Measurements from ENCODE around the gene RND2. TPM values are rescaled to one million over a fixed set of nuclear protein-coding genes. Genes with fewer than 3 reads are reported as not detected.

Gene RND2, protein sequence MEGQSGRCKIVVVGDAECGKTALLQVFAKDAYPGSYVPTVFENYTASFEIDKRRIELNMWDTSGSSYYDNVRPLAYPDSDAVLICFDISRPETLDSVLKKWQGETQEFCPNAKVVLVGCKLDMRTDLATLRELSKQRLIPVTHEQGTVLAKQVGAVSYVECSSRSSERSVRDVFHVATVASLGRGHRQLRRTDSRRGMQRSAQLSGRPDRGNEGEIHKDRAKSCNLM
- not detected for total RNA-seq

DNA sequence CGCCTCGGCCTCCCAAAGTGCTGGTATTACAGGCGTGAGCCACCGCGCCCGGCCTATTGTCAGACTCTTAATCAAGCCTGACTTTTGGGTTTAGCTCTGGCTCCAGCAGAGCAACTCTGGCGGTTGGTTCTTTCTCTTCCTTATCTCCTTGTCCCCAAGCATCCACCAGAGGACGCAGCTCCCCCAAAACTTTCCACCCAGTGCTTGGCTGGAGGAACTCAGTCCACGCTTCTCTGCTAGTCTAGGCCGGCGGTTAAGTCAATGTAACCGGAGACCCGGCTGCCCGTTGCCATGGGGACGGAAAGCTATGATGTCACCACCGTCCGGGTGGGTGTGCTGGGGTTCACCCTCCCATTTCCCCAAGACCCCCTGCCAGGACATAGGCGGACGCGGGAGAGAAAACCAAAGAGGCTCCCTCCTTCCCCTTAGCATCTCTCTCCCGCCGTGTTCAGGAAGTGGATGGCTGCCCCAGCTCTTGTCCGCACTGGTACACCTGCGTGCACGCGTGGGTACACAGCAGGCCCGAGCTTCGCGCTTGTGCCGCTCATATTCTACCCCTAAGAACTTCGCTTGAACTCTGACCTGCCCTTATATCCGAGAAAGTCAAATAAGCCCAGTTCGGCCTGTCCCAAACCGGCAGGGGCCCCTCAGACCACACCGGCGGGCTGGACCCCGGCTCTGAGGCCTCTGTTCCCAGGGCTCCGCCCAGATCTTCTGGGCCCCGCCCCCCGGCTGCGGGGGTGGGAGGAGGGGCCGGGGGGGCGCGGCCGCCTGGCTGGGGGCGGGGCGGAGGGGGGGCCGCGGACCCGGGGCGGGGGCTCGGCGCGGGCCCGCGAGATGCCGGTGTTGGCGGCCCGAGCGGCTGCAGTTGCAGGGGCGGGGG, at the start of gene RND2:
Gene RND2 (plus strand): TSS at position 825 of the 883 bp plus-strand sequence. CDS start 117 bp downstream, outside the sequence.

DNA sequence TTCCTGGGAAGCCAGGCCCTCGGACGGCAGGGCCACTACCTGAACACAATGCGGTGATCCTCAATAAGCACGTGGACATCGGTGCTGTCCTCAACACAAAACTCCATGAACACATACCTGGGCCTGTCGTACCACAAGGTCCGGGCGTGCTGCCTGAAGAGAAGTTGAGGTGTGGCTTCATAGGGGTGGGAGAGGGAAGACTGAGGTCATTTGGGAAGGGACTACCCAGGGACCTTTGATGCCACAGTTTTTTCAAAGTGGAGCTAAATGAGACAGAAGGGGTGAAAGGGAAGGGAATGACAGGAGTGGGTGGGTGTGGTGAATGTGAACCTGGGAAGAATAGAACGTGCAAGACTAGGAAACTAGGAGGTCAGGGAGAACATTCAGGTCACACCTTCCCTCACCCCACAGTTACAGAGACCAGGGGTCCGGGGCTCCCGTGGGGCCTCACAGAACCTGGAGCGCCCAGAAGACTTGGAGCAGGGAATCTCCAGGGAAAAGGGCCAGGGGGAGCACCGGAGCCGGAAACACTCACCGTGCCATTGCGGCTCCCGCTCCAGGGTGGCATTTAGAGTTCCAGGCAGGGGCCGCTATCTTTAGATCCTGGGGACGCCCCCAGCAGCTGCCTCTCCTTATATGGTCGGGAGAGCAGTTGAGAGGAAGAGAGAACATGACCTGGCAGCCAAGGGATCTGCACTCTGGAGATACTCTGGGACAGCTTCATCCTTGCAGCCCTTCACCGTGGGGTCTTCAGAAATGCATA, 45.3 kb upstream of the RND2 start, which contains the start of gene PTGES3L:
Gene PTGES3L (minus strand): TSS at position 570 of the 763 bp plus-strand sequence. CDS start 27 bp downstream, at position 543.

DNA sequence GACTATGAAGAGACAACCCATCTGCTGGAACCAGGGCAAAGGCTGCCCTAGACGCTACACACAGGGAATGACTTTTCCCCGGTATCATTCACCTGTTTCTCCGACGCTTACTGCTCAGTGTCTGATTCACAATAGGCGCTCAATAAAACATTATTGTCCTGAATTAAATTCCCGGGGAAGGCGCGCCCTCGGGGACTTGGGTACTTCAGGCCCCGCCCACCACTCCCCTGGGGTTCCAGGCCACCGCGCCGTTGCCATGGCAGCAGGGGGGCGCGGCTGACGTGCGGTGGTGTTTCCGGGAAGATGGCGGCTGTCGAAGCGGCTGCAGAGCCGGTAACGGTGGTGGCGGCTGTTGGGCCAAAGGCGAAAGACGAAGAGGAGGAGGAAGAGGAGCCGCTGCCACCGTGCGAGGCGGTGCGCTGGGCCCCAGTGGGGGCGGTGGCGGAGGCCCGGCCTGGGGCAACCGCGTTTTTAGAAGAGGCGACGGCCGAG, 44.7 kb upstream of the RND2 start, which contains the start of gene RUNDC1:
Gene RUNDC1 (plus strand): TSS at position 292 of the 492 bp plus-strand sequence. CDS start 12 bp downstream, at position 304.

DNA sequence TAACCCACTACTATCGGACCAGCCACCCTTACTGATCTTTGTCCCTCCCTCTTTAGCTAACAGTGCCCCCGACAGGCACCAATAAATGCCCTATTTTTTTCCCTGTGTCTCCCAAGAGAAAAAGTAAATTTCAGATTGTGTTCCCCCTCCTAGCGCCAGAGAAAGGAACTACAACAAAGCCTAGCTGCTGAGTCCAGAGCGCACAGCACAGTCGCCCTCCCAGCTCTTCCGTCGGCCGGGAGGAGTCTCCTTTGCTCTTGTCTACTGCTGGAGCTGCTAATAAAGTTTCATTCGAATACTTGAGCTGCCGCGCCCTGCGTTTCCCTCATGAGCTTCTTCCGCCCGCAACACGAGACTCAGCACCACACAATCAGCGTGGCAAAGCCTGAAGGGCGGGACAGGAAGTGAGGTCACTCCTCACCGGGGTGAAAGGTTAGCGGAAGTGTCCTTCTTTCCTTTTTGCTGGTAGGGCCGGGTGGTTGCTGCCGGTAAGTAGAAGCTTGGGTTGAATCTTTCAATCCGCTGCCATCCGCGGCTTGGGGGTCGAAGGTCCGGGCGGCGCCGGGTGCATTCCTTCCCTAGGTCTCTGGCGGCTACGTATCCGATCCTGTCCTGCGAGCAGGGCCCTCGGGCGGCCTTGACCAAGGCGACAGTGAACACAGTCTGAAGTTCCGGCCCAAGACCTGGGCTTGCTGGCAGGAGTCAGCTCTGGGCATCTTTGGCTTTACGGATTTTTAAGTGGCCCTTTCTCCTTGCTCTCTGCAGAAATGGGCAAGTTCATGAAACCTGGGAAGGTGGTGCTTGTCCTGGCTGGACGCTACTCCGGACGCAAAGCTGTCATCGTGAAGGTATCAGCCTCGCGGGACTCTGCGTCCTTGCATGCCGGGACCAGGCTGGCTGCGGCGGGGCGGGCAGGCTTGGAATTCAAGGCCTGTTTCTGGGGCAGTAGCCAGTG, 26.8 kb upstream of the RND2 start, which contains the start of gene RPL27:
Gene RPL27 (plus strand): TSS at position 436 of the 955 bp plus-strand sequence. CDS start 332 bp downstream, at position 768.

DNA sequence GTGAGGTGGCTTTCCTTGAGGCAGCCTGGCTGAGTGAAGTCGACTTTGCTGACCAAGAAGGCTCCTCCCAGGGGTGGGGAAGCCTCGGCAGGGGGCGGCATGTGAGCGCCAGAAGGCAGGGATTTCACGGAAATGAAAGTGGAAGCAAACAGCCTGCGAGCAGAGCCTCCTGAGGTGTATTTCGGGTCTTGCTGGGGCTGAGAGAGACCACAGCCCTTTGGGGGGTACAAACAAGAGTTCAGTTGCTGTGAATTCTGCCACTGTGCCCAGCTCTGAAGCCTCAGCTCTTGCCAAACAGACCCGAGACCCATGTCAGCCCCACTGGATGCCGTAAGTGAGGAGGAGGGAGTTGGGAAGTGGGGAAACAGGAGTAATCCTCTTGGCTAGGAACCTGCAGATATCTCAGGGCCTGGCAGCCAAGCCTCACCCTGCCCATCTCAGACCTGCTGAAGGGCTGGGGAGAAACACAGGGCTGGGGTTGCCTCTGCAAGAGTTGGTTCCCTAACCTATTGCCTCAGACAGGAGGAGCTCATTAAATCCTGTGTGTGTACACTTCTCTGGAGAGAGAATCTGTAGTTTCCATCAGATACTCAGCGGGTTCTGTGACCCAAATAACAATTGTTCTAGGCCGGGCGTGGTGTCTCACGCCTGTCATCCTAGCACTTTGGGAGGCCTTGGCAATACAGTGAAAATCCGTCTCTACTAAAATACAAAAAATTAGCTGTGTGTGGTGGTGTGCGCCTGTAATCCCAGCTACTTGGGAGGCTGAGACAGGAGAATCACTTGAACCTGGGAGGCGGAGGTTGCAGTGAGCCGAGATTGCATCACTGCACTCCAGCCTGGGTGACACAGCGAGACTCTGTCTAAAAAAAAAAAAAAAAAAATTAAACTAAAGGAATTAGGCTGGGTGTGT, 18.1 kb upstream of the RND2 start, which contains the start of gene IFI35:
Gene IFI35 (plus strand): TSS at position 146 of the 913 bp plus-strand sequence. CDS start 164 bp downstream, at position 310.

DNA sequence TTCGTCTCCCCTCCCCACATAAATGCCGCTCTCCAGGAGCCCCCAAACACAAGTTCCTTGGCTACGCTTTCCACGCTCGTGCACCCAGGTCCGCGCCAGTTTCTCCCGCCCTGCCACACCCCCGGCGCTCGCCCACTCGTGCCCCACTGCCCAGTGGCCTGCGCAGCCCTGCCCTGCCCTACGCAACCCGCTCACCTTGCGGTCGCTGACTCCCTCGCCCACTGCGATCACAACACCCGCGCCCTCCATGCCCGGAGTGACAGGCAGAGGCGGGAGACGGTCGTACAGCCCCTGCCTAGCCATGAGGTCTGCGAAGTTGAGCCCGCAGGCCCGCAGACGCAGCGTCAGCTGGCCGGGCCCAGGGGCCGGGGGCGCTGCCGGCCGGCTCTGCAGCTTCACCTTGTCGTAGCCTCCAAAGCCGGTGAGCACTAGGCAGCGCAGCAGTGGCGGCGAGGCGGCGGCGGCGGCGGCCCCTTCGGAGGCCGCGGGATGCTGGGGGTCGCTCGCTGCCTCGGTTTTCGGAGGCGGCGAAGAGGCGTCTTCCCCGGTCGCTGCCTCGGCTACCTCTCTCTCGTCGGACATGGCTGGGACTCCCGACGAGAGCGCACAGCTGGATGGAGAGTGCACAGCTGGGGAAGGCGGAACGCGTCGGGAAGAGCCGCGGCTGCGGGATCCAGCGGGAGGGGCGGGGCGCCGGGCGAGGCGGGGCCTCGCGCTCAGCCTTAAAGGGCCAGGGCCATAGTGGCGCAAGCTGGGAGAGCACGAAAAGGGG, 3.1 kb upstream of the RND2 start, which contains the start of gene VAT1:
Gene VAT1 (minus strand): TSS at position 645 of the 772 bp plus-strand sequence. CDS start 63 bp downstream, at position 582.

Other genes with a start within 250 kb of the RND2 start
- under 1 TPM; 0.08 to 0.26 TPM for gene WNK4, start 244.6 kb upstream of the RND2 start, total RNA-seq
- 10 to 100 TPM; 37.4 to 40.4 TPM for gene COA3, start 226.5 kb upstream of the RND2 start, total RNA-seq
- under 1 TPM in 1 of 2 experiments, not detected in 1; 0.20 TPM for gene CNTD1, start 226.4 kb upstream of the RND2 start, total RNA-seq
- 10 to 100 TPM; 83.5 to 93.9 TPM for gene BECN1, start 200.9 kb upstream of the RND2 start, total RNA-seq
- 10 to 100 TPM; 94.2 to 94.6 TPM for gene PSME3, start 191.8 kb upstream of the RND2 start, total RNA-seq
- gene AOC2, start 180.7 kb upstream of the RND2 start, total RNA-seq, result 1 to 10 TPM; 1.1 to 1.2 TPM
- under 1 TPM; 0.12 to 0.45 TPM for gene AOC3, start 174.0 kb upstream of the RND2 start, total RNA-seq
- gene G6PC1, start 124.4 kb upstream of the RND2 start, total RNA-seq, result not detected
- gene AARSD1, start 60.8 kb upstream of the RND2 start, total RNA-seq, result 10 to 100 TPM; 32.5 to 37.3 TPM
- under 1 TPM; 0.26 to 0.38 TPM for gene PTGES3L, start 45.2 kb upstream of the RND2 start, total RNA-seq
- 10 to 100 TPM; 15.6 to 15.7 TPM for gene RUNDC1, start 44.7 kb upstream of the RND2 start, total RNA-seq
- gene RPL27, start 26.8 kb upstream of the RND2 start, total RNA-seq, result 1,000 to 10,000 TPM; 1,393 to 1,409 TPM
- 10 to 100 TPM; 61.5 to 67.3 TPM for gene IFI35, start 18.4 kb upstream of the RND2 start, total RNA-seq
- 10 to 100 TPM; 18.0 to 19.8 TPM for gene VAT1, start 2.8 kb upstream of the RND2 start, total RNA-seq
- 10 to 100 TPM; 45.9 to 50.7 TPM for gene BRCA1, start 100.1 kb downstream of the RND2 start, total RNA-seq
- 10 to 100 TPM; 58.7 to 59.5 TPM for gene NBR1, start 146.0 kb downstream of the RND2 start, total RNA-seq
- 10 to 100 TPM; 15.1 to 15.6 TPM for gene TMEM106A, start 186.6 kb downstream of the RND2 start, total RNA-seq
- gene CCDC200, start 203.4 kb downstream of the RND2 start, total RNA-seq, result not detected
- 1,000 to 10,000 TPM; 4,966 to 7,703 TPM for gene RNU2-1, start 208.7 kb downstream of the RND2 start, total RNA-seq

Data from activated naive CD4-positive, alpha-beta T cell treated with anti-CD3 and anti-CD28 coated beads, Interleukin-2, amount 10 ng/mL, durations not matched to agents 5 hours and 36 hours (primary cell).